Ishikawa (cell line): ENCODE data around the gene CAMTA1.

Source experiments
- CEBPB ChIP-seq: IDR thresholded peaks from 2 replicates; pipeline ENCODE4 v1.6.1; 2012
- CREB1 ChIP-seq: IDR thresholded peaks from 2 replicates; pipeline ENCODE4 v1.6.1; 2012; ENCODE audit warnings: low read depth
- EGR1 ChIP-seq: IDR thresholded peaks from 2 replicates; pipeline ENCODE4 v1.6.1; 2012
- EP300 ChIP-seq: IDR thresholded peaks from 2 replicates; pipeline ENCODE4 v1.6.1; 2012; ENCODE audit warnings: borderline replicate concordance
- FOXM1 ChIP-seq: IDR thresholded peaks from 2 replicates; pipeline ENCODE4 v1.6.1; 2012; ENCODE audit warnings: low read depth, borderline replicate concordance
- MAX ChIP-seq: IDR thresholded peaks from 2 replicates; pipeline ENCODE4 v1.6.1; 2012
- NFIC ChIP-seq: IDR thresholded peaks from 2 replicates; pipeline ENCODE4 v1.6.1; 2012
- RAD21 ChIP-seq: IDR thresholded peaks from 2 replicates; pipeline ENCODE4 v1.6.1; 2012; ENCODE audit warnings: low read depth
- REST ChIP-seq: IDR thresholded peaks from 2 replicates; pipeline ENCODE4 v1.6.1; 2012; ENCODE audit warnings: low read depth, mild to moderate bottlenecking
- TAF1 ChIP-seq: IDR thresholded peaks from 2 replicates; pipeline ENCODE4 v1.6.1; 2012; ENCODE audit warnings: low read depth, mild to moderate bottlenecking
- TCF12 ChIP-seq: IDR thresholded peaks from 2 replicates; pipeline ENCODE4 v1.6.1; 2012; ENCODE audit warnings: low read depth
- TEAD4 ChIP-seq: IDR thresholded peaks from 2 replicates; pipeline ENCODE4 v1.6.1; 2012
- YY1 ChIP-seq: IDR thresholded peaks from 2 replicates; pipeline ENCODE4 v1.6.1; 2012; ENCODE audit warnings: low read depth
- ZBTB7A ChIP-seq: IDR thresholded peaks from 2 replicates; pipeline ENCODE4 v1.6.1; 2012; ENCODE audit warnings: low read depth
- TF ChIP-seq, protein P1 (sequence below): IDR thresholded peaks from 2 replicates; pipeline ENCODE4 v1.6.1; 2012

Gene CAMTA1

DNA sequence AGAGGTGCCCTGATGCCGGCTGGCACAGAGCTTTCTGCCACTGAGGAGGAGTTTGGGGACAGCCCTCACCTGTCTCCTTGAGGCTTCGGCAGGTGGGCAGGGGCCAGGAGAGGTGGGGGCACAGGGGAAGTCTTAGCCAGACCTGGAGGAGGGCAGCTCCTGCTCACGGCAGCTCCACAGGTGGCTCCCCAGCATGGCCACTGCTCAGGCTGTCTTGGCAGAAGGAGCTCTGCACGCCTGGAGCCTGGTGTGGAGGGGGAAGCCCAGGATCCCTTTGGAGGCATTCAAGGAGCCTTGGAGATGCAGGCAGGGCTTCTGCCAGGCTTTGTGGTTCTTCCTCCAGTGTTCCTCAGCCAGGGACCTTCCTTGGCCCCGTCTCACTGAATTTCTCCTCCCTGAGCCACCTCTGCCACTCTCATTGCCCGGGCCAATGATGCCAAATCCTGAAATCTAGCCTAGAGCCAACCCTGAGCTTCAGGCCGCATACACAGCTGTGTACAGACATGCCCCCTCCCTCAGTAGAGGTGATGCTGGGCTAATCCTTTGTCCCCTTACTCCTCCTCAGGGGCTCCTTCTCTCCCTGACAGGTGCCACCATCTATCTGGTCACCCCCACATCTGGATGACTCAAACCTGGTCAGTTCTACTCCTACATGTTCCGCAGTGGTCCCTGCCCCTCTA lies 734.1 kb downstream of the CAMTA1 start:
- TF ChIP-seq TAF1, result no peak
- TF ChIP-seq TEAD4, result no peak
- no peak for TF ChIP-seq MAX
- no peak for TF ChIP-seq NFIC
- TF ChIP-seq, protein P1, sequence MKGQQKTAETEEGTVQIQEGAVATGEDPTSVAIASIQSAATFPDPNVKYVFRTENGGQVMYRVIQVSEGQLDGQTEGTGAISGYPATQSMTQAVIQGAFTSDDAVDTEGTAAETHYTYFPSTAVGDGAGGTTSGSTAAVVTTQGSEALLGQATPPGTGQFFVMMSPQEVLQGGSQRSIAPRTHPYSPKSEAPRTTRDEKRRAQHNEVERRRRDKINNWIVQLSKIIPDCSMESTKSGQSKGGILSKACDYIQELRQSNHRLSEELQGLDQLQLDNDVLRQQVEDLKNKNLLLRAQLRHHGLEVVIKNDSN, result no peak
- TF ChIP-seq ZBTB7A, result no peak
- TF ChIP-seq CEBPB, result no peak
- TF ChIP-seq REST, result no peak
- no peak for TF ChIP-seq EP300
- TF ChIP-seq RAD21, result no peak
- TF ChIP-seq EGR1, result no peak
- TF ChIP-seq YY1, result no peak
- no peak for TF ChIP-seq TCF12

- no peak for TF ChIP-seq REST
- no peak for TF ChIP-seq TAF1
- TF ChIP-seq CEBPB, result no peak
- TF ChIP-seq YY1, result no peak
- no peak for TF ChIP-seq MAX
- TF ChIP-seq, protein P1, result no peak
- TF ChIP-seq FOXM1, result no peak
Measured at GRCh38 chr1:7519861-7520395, 734.7 kb downstream of the CAMTA1 start.

GRCh38 chr1:7520496-7520895 lies 735.2 kb downstream of the CAMTA1 start:
- TF ChIP-seq FOXM1, result no peak
- TF ChIP-seq TEAD4, result no peak
- TF ChIP-seq EP300, result no peak
- TF ChIP-seq RAD21, result no peak

GRCh38 chr1:7524341-7525337 lies 739.4 kb downstream of the CAMTA1 start:
- TF ChIP-seq MAX (no peak), TAF1 (no peak), YY1 (no peak), CREB1 (no peak), EGR1 (no peak), NFIC (no peak), FOXM1 (no peak), TCF12 (no peak), RAD21 (no peak), ZBTB7A (no peak), EP300 (no peak), REST (no peak), CEBPB (no peak), TEAD4 (no peak)
- TF ChIP-seq, protein P1, result no peak
